Measurements from ENCODE around the gene PPP1R13L. TPM values are rescaled to one million over a fixed set of nuclear protein-coding genes. Genes with fewer than 3 reads are reported as not detected.

The PPP1R13L gene
- total and polyA plus RNA-seq, 8 donors: 22.8 to 54.4 (median 30.7) TPM

DNA sequence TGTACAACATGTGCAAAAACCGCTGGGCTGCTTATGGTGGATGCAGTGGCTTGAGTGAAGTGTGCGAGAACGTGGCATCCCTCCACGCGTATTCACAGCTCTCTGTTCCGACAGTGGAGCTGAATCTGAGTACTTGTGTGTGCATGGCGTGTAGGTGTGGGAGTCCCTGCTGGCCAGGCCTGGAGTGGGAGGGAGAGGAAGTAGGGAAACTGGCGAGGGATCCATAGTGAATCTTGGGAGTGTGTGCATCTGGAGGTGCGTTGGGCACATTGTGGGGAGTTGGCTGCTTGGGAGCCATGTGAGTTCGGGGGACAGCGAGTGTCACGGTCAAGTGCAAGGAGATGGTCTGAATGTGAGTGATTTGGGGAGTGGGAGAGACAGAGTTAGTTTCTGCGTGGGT, 62.0 kb downstream of the PPP1R13L start:
- intact Hi-C loops (cut with DNase I): no loop called here
- Histone ChIP-seq H3K36me3 (no peaks in the 10 kb centered on the region), H3K27ac (no peak overlapping the region), H3K4me1 (peaks cover 0 to 3% (median 0%) of the 10 kb centered on the region in 3 donors), H3K27me3 (no peaks in the 10 kb centered on the region), H3K9me3 (no peaks in the 10 kb centered on the region), H3K4me3 (no peak overlapping the region)
- FAIRE-seq (no peak), DNase-seq (no peak), ATAC-seq (no peak)
- TF ChIP-seq, protein P1, sequence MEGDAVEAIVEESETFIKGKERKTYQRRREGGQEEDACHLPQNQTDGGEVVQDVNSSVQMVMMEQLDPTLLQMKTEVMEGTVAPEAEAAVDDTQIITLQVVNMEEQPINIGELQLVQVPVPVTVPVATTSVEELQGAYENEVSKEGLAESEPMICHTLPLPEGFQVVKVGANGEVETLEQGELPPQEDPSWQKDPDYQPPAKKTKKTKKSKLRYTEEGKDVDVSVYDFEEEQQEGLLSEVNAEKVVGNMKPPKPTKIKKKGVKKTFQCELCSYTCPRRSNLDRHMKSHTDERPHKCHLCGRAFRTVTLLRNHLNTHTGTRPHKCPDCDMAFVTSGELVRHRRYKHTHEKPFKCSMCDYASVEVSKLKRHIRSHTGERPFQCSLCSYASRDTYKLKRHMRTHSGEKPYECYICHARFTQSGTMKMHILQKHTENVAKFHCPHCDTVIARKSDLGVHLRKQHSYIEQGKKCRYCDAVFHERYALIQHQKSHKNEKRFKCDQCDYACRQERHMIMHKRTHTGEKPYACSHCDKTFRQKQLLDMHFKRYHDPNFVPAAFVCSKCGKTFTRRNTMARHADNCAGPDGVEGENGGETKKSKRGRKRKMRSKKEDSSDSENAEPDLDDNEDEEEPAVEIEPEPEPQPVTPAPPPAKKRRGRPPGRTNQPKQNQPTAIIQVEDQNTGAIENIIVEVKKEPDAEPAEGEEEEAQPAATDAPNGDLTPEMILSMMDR (IDR thresholded peaks at IDR 0.05): no peak
- WGBS, 2 donors: 80 to 87% methylated on average over 13 of the region's 13 CpGs

DNA sequence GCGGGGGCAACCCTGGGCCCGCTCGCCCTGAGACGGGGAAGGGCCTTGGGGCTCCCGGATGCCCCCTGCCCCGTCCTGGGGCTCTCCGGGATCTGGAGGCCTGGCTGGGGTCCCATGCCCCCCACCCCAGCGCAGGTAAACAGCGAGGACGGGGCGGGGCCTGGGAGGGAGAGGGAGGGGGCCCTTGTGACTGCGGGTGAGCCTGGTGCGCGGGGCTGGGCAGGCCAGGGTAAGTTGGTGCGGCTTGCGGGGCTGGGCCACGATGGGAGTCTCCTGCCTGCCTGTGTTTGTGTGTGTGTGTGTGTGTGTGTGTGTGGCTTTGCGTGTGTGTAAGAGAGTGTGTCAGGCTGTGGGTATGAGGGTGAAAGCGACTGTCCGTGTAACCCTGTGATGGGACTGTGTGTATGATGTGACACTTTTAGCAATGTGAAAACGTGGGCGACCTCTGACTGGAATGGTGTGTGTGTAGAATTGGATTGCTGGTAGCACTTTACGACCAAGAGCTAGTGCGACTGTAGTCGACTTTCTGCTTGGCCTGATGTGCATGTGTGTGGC, 63.9 kb downstream of the PPP1R13L start:
- peak overlapping the region; percentile 31 to 62 (median 48) for H3K4me3 ChIP-seq
- TF ChIP-seq, protein P1 (IDR thresholded peaks at IDR 0.05): no peak
- no peak overlapping the region for H3K27ac ChIP-seq
- 10 to 15% methylated on average over 17 to 25 of the region's 25 CpGs for WGBS, 2 donors
- no peaks in the 10 kb centered on the region for H3K27me3 ChIP-seq
- peak; percentile 52 to 65 (median 58) for ATAC-seq
- no peaks in the 10 kb centered on the region for H3K36me3 ChIP-seq
- FAIRE-seq: no peak
- H3K4me1 ChIP-seq: peaks cover 0 to 3% (median 0%) of the 10 kb centered on the region in 3 donors
- H3K9me3 ChIP-seq: no peaks in the 10 kb centered on the region
- DNase-seq: peak in 2 of 6 donors; percentile 23 to 58
- intact Hi-C loops (cut with DNase I): no loop called here

DNA sequence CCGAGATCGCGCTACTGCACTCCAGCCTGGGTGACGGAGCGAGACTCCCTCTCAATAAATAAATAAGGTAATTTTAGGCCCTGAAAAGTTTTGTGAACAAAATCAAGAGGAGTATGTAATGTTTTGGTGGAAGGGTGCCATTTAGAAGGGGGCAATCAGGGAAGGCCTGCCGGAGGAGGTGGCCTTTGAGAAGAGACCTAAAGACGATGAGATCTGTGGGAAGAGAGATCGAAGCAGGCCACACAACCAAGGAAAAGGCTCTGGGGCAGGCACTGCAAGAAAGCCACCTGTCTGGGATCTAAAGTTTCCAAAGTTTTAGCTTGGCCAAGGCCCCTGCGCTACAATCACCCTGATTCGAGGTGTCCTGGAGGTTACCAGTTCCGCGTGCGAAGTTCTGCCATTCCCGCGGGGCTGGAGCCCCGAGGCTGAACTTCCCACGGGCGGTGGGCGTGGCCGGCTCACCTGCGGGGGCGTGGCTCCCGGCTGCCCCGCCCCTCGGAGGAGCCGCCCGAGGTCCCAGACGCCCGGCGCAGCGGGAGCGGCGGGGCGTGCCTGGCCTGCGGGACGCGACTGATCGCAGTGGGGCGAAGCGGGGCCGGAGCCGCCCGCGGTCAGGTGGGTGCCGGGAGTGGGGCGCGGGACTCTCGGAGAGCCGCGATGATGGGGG, 64.5 kb downstream of the PPP1R13L start, which contains the start of gene KLC3:
Gene KLC3, plus strand, starts transcription at position 519 of the 667 bp plus-strand sequence. CDS start 4,792 bp downstream, outside the sequence.
- 9 to 11% methylated on average over 46 to 50 of the region's 50 CpGs for WGBS, 2 donors
- TF ChIP-seq, protein P1 (IDR thresholded peaks at IDR 0.05): no peak
- DNase-seq (peak; percentile 45 to 88 (median 78)), ATAC-seq (peak; percentile 88 to 94 (median 90)), FAIRE-seq (no peak)
- no peak within 1 kb of the TSS for H3K27ac ChIP-seq
- no peaks in the 10 kb centered on the region for H3K36me3 ChIP-seq
- peak within 1 kb of the TSS; percentile 31 to 62 (median 48) for H3K4me3 ChIP-seq
- intact Hi-C loops (cut with DNase I): no loop called here
- no peaks in the 10 kb centered on the region for H3K9me3 ChIP-seq
- no peaks in the 10 kb centered on the region for H3K27me3 ChIP-seq
- H3K4me1 ChIP-seq: peaks cover 0 to 3% (median 0%) of the 10 kb centered on the region in 3 donors

DNA sequence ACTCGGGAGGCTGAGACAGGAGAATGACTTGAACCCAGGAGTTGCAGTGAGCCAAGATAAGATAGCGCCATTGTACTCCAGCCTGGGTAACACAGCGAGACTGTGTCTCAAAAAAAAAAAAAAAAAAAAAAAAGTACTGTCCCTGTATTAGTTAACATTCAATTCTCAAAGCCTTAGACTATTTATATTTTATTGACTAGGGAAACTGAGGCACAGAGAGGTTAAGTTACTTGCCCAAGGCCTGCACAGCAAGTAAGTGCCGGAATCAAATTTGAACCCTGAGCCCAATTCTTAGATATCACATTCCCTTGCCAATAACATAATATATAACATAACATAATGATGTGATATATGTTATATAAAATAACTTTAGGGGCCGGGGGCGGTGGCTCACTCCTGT, 65.2 kb downstream of the PPP1R13L start:
- intact Hi-C loops (cut with DNase I): no loop called here
- Histone ChIP-seq H3K36me3 (no peaks in the 10 kb centered on the region), H3K27me3 (no peaks in the 10 kb centered on the region), H3K4me3 (no peak overlapping the region), H3K9me3 (no peaks in the 10 kb centered on the region), H3K27ac (no peak overlapping the region), H3K4me1 (peaks cover 0 to 3% (median 0%) of the 10 kb centered on the region in 3 donors)
- no peak for FAIRE-seq
- 68 to 79% methylated on average over 6 of the region's 6 CpGs for WGBS, 2 donors
- TF ChIP-seq, protein P1 (IDR thresholded peaks at IDR 0.05): no peak
- DNase-seq: no peak
- ATAC-seq: no peak
